ENCODE data around the gene TPSD1.

The TPSD1 gene

DNA sequence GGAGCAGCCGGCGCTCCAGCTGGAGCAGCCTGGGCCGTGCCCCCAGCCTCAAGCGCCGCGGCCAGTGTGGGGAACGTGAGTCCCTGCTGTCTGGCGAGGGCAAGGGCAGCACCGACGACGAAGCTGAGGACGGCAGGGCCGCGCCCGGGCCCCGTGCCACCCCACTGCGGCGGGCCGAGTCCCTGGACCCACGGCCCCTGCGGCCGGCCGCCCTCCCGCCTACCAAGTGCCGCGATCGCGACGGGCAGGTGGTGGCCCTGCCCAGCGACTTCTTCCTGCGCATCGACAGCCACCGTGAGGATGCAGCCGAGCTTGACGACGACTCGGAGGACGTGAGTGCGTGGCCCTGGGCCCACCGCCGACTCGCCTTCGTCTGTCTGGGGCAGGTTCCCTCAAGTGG, 46.8 kb upstream of the TPSD1 start:
- H3K27me3 ChIP-seq (ENCODE audit: control insufficient read depth, low read length), result no peaks in the 10 kb centered on the region
- no peaks in the 10 kb centered on the region for H3K36me3 ChIP-seq (ENCODE audit: control insufficient read depth, low read length)
- no peaks in the 10 kb centered on the region for H3K9me3 ChIP-seq (ENCODE audit: control insufficient read depth, insufficient read depth, low read length)
- no peaks in the 10 kb centered on the region for H3K79me2 ChIP-seq (ENCODE audit: control insufficient read depth, low read length)
- H3F3A ChIP-seq (ENCODE audit: control insufficient read depth, insufficient read depth), result no peaks in the 10 kb centered on the region
- no peaks in the 10 kb centered on the region for H3K9me2 ChIP-seq (replicated peaks; ENCODE audit: control insufficient read depth, low read length)
- H4K20me1 ChIP-seq (ENCODE audit: control insufficient read depth, insufficient read depth, low read depth, low read length), result no peaks in the 10 kb centered on the region
- no peak overlapping the region for H3K4me2 ChIP-seq (ENCODE audit: low read length)
- no peak overlapping the region for H3K4me3 ChIP-seq (ENCODE audit: low read length)
- H3K27ac ChIP-seq (ENCODE audit: low read depth, low read length), result no peak overlapping the region
- H3K4me1 ChIP-seq (ENCODE audit: control insufficient read depth, low read length), result no peaks in the 10 kb centered on the region
- TF ChIP-seq, protein P1, sequence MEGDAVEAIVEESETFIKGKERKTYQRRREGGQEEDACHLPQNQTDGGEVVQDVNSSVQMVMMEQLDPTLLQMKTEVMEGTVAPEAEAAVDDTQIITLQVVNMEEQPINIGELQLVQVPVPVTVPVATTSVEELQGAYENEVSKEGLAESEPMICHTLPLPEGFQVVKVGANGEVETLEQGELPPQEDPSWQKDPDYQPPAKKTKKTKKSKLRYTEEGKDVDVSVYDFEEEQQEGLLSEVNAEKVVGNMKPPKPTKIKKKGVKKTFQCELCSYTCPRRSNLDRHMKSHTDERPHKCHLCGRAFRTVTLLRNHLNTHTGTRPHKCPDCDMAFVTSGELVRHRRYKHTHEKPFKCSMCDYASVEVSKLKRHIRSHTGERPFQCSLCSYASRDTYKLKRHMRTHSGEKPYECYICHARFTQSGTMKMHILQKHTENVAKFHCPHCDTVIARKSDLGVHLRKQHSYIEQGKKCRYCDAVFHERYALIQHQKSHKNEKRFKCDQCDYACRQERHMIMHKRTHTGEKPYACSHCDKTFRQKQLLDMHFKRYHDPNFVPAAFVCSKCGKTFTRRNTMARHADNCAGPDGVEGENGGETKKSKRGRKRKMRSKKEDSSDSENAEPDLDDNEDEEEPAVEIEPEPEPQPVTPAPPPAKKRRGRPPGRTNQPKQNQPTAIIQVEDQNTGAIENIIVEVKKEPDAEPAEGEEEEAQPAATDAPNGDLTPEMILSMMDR (IDR thresholded peaks at IDR 0.05; ENCODE audit: low read depth, low read length, poor library complexity, severe bottlenecking), result no peak
- TF ChIP-seq EZH2phosphoT487 (IDR thresholded peaks at IDR 0.05; ENCODE audit: borderline replicate concordance, low read length), result no peak

GRCh38 chr16:1210461-1210860, 45.4 kb upstream of the TPSD1 start:
- Histone ChIP-seq H3K27me3 (ENCODE audit: control insufficient read depth, low read length) (no peaks in the 10 kb centered on the region), H4K20me1 (ENCODE audit: control insufficient read depth, insufficient read depth, low read depth, low read length) (no peaks in the 10 kb centered on the region), H3F3A (ENCODE audit: control insufficient read depth, insufficient read depth) (no peaks in the 10 kb centered on the region), H3K79me2 (ENCODE audit: control insufficient read depth, low read length) (no peaks in the 10 kb centered on the region), H3K9me2 (replicated peaks; ENCODE audit: control insufficient read depth, low read length) (no peaks in the 10 kb centered on the region), H3K4me2 (ENCODE audit: low read length) (no peak overlapping the region), H3K27ac (ENCODE audit: low read depth, low read length) (no peak overlapping the region), H3K9me3 (ENCODE audit: control insufficient read depth, insufficient read depth, low read length) (no peaks in the 10 kb centered on the region), H3K4me1 (ENCODE audit: control insufficient read depth, low read length) (no peaks in the 10 kb centered on the region), H3K36me3 (ENCODE audit: control insufficient read depth, low read length) (no peaks in the 10 kb centered on the region), H3K4me3 (ENCODE audit: low read length) (no peak overlapping the region)
- TF ChIP-seq, protein P1 (IDR thresholded peaks at IDR 0.05; ENCODE audit: low read depth, low read length, poor library complexity, severe bottlenecking), result no peak
- TF ChIP-seq EZH2phosphoT487 (IDR thresholded peaks at IDR 0.05; ENCODE audit: borderline replicate concordance, low read length), result no peak

DNA sequence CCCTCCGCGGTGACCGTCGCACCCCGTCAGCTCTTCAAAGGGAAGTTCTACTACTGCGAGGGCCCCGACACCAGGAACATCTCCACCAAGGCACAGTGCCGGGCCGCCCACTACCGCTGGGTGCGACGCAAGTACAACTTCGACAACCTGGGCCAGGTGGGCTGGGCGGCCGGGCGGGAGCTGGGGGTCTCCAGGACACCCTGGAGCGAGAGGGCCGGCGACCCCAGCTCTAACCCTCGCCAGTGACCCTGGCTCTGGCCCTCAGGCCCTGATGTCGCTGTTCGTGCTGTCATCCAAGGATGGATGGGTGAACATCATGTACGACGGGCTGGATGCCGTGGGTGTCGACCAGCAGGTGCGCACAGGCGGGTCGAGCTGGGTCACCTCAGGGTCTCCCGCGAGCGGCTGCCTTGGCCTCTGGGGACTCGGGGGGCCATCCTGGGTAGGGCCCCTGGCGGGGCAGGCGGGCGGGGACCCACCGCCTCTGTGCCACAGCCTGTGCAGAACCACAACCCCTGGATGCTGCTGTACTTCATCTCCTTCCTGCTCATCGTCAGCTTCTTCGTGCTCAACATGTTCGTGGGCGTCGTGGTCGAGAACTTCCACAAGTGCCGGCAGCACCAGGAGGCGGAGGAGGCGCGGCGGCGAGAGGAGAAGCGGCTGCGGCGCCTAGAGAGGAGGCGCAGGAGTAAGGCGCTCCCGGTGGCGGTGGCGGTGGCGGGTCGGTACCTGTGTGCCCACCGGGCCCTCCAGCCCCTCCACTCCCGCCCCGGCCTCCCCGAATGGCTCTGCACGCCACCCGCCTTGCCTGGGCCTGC, 44.2 kb upstream of the TPSD1 start:
- H3K79me2 ChIP-seq (ENCODE audit: control insufficient read depth, low read length), result no peaks in the 10 kb centered on the region
- no peaks in the 10 kb centered on the region for H3K27me3 ChIP-seq (ENCODE audit: control insufficient read depth, low read length)
- no peak overlapping the region for H3K4me3 ChIP-seq (ENCODE audit: low read length)
- no peaks in the 10 kb centered on the region for H3F3A ChIP-seq (ENCODE audit: control insufficient read depth, insufficient read depth)
- H3K9me2 ChIP-seq (replicated peaks; ENCODE audit: control insufficient read depth, low read length), result no peaks in the 10 kb centered on the region
- no peaks in the 10 kb centered on the region for H3K4me1 ChIP-seq (ENCODE audit: control insufficient read depth, low read length)
- H3K9me3 ChIP-seq (ENCODE audit: control insufficient read depth, insufficient read depth, low read length), result no peaks in the 10 kb centered on the region
- no peaks in the 10 kb centered on the region for H3K36me3 ChIP-seq (ENCODE audit: control insufficient read depth, low read length)
- no peak overlapping the region for H3K4me2 ChIP-seq (ENCODE audit: low read length)
- TF ChIP-seq EZH2phosphoT487 (IDR thresholded peaks at IDR 0.05; ENCODE audit: borderline replicate concordance, low read length), result no peak
- TF ChIP-seq, protein P1 (IDR thresholded peaks at IDR 0.05; ENCODE audit: low read depth, low read length, poor library complexity, severe bottlenecking), result no peak
- no peaks in the 10 kb centered on the region for H4K20me1 ChIP-seq (ENCODE audit: control insufficient read depth, insufficient read depth, low read depth, low read length)
- no peak overlapping the region for H3K27ac ChIP-seq (ENCODE audit: low read depth, low read length)

Measured in DOHH2 (cell line).